GM12878 (cell line): ENCODE results near the gene MZT2B. TPM values are rescaled to one million over a fixed set of nuclear protein-coding genes. Genes with fewer than 3 reads are reported as not detected.
"Not testable (repeated sequence)": the region's sequence is repeated elsewhere in the genome, so short reads cannot be mapped to it uniquely, and the experiment has no call there.

ENCODE experiments used
- ATAC-seq: fragments of 200-7000 bp; cut with Tn5 transposase; 3 replicates; pipeline ENCODE4 v1.9.1; 2020; ENCODE audit warnings: mild to moderate bottlenecking, moderate library complexity
- BruUV-seq: library from RNA; stranded (reverse); fragments of 400-500 nt; replicated peaks from 2 replicates; lab custom pipeline; 2021; lab: Mats Ljungman, UMichigan
- CTCF ChIA-PET: fragments of 300-600 bp; sonication (Branson Sonifier 250); formaldehyde crosslinking; extraction: SDS; loops from one replicate; lab custom pipeline; 2021; ENCODE audit warnings: inconsistent platforms; lab: Yijun Ruan, JAX
- POLR2A ChIA-PET: fragments of 350-600 bp; formaldehyde crosslinking; extraction: SDS; loops from one replicate; lab custom pipeline; 2021; ENCODE audit warnings: inconsistent platforms; lab: Charles Lee
- RAD21 ChIA-PET: fragments of 300-600 bp; sonication (Branson Sonifier 250); formaldehyde crosslinking; loops from one replicate; lab custom pipeline; 2023; ENCODE audit warnings: antibody characterized with exemption; ENCODE audit not compliant: unreplicated experiment; lab: Charles Lee
- SMC1A ChIA-PET: fragments of 300-600 bp; sonication (Branson Sonifier 250); formaldehyde crosslinking; loops from one replicate; lab custom pipeline; 2023; ENCODE audit not compliant: unreplicated experiment, uncharacterized antibody; lab: Charles Lee
- DNase-seq: peaks from one replicate; pipeline ENCODE4 v3.0.0-alpha.2; 2011; ENCODE audit warnings: low read depth, low spot score
- FAIRE-seq: peaks from 3 replicates; lab custom pipeline; 2011; peaks lifted over from hg19 to GRCh38; lab: Jason Lieb, UNC
- H2AFZ ChIP-seq: 2 replicates; pipeline ENCODE4 v1.6.0; 2011; ENCODE audit warnings: low read depth, low read length, control low read depth; ENCODE audit not compliant: control insufficient read depth
- H3K27ac ChIP-seq: 2 replicates; pipeline ENCODE4 v1.5.1; 2011; ENCODE audit warnings: control low read depth; ENCODE audit not compliant: control insufficient read depth, insufficient read depth
- H3K27me3 ChIP-seq, 2 experiments: replicated peaks in 1 of 2; 2 replicates each; pipeline versions ENCODE4 v1.6.0 to v1.6.1; 2011; ENCODE audit warnings: low read length in 1 of 2; ENCODE audit not compliant: control insufficient read depth in 2 of 2, insufficient read depth in 2 of 2
- H3K36me3 ChIP-seq, 2 experiments: 2 replicates each; pipeline ENCODE4 v1.5.1; 2011; ENCODE audit warnings: low read length in 1 of 2; ENCODE audit not compliant: control insufficient read depth in 2 of 2, insufficient read depth in 2 of 2
- H3K4me1 ChIP-seq: 2 replicates; pipeline ENCODE4 v1.6.1; 2011; ENCODE audit warnings: mild to moderate bottlenecking, low read length, moderate library complexity, mixed read lengths; ENCODE audit not compliant: control insufficient read depth, insufficient read depth
- H3K4me2 ChIP-seq: 2 replicates; pipeline ENCODE4 v1.6.0; 2011; ENCODE audit warnings: control low read depth; ENCODE audit not compliant: control insufficient read depth, insufficient read depth
- H3K4me3 ChIP-seq: fragments of 200-600 bp; sonication (generic); 2 replicates; pipeline ENCODE4 v1.5.1; 2016
- H3K79me2 ChIP-seq: 2 replicates; pipeline ENCODE4 v1.6.0; 2011; ENCODE audit warnings: low read length; ENCODE audit not compliant: control insufficient read depth, insufficient read depth
- H3K9ac ChIP-seq: 2 replicates; pipeline ENCODE4 v1.8.0; 2011; ENCODE audit warnings: low read length, control low read depth, mixed read lengths; ENCODE audit not compliant: control insufficient read depth, insufficient read depth
- H3K9me3 ChIP-seq: replicated peaks from 3 replicates; pipeline ENCODE4 v1.5.1; 2011; ENCODE audit warnings: mild to moderate bottlenecking, low read length; ENCODE audit not compliant: control insufficient read depth, insufficient read depth
- H4K20me1 ChIP-seq: 2 replicates; pipeline ENCODE4 v1.6.0; 2011; ENCODE audit not compliant: control insufficient read depth, insufficient read depth
- CHD1 ChIP-seq: IDR thresholded peaks from 2 replicates; pipeline ENCODE4 v1.6.1; 2012; ENCODE audit warnings: low read depth, low read length, improper control_type of control experiment
- EED ChIP-seq: sonication (generic); IDR thresholded peaks from 2 replicates; pipeline ENCODE4 v1.6.1; 2016; ENCODE audit warnings: antibody characterized with exemption, low read depth
- HDGF ChIP-seq: fragments of 450-650 bp; IDR thresholded peaks from 2 replicates; pipeline ENCODE4 v1.6.1; 2016; ENCODE audit warnings: antibody characterized with exemption
- JUND ChIP-seq: IDR thresholded peaks from 2 replicates; pipeline ENCODE4 v1.6.1; 2012; ENCODE audit warnings: low read depth, mild to moderate bottlenecking, low read length, improper control_type of control experiment, moderate library complexity
- LARP7 ChIP-seq: fragments of 450-650 bp; IDR thresholded peaks from 2 replicates; pipeline ENCODE4 v1.6.1; 2017; ENCODE audit warnings: mild to moderate bottlenecking
- NR2C2 ChIP-seq: IDR thresholded peaks from 2 replicates; pipeline ENCODE4 v1.6.1; 2011; ENCODE audit warnings: borderline replicate concordance, low read depth; ENCODE audit not compliant: control insufficient read depth, insufficient read length
- RBBP5 ChIP-seq: fragments of 200-600 bp; sonication (generic); conservative IDR thresholded peaks from 2 replicates; pipeline ENCODE4 v1.6.1; 2016
- SREBF1 ChIP-seq: IDR thresholded peaks from 2 replicates; pipeline ENCODE4 v1.6.1; 2012; ENCODE audit warnings: mild to moderate bottlenecking, low read length
- SUZ12 ChIP-seq: fragments of 200-600 bp; sonication (generic); IDR thresholded peaks from one replicate; pipeline ENCODE4 v1.6.1; 2018; ENCODE audit warnings: antibody characterized with exemption, mild to moderate bottlenecking; ENCODE audit not compliant: unreplicated experiment
- ZBED1 ChIP-seq: IDR thresholded peaks from 2 replicates; pipeline ENCODE4 v1.6.1; 2016; ENCODE audit warnings: borderline replicate concordance
- ZNF24 ChIP-seq: fragments of 450-650 bp; IDR thresholded peaks from 2 replicates; pipeline ENCODE4 v1.6.1; 2017; ENCODE audit warnings: antibody characterized with exemption, mild to moderate bottlenecking
- WGBS: methylation state at CpG from one replicate; pipeline ENCODE4 v1.1.6; 2016; ENCODE audit warnings: low lambda C conversion rate; ENCODE audit not compliant: insufficient replicate concordance, insufficient coverage; ENCODE audit errors: missing lambda C conversion rate; 5-methylcytosine and 5-hydroxymethylcytosine counted together
- in situ Hi-C: fragments of 300-500 bp; cut with MboI; formaldehyde crosslinking; loops from 9 replicates; pipeline ENCODE4 v1.14.3; 2018; ENCODE audit warnings: mixed read lengths
- intact Hi-C: fragments of 100-400 bp; cut with micrococcal nuclease; formaldehyde crosslinking; loops from one replicate; pipeline ENCODE4 v1.14.2; 2022; ENCODE audit not compliant: unreplicated experiment
- polyA plus RNA-seq, 11 experiments: library from polyadenylated mRNA; depleted of rRNA in 4 of 11; unstranded in 6 of 11; stranded (reverse) in 5 of 11; fragments of >200 nt; fragmentation: Nextera tagmentation in 4 of 11; fragmentation: Illumina TruSeq in 1 of 11; extraction: Ambion mirVana in 4 of 11; extraction: Trizol in 1 of 11; gene quantifications; 1 replicate in 1 of 11; 2 replicates in 10 of 11; pipeline versions ENCODE4 v1.2.1 to v1.2.3, GENCODE V29; 2011 to 2016; ENCODE audit warnings: inconsistent platforms in 2 of 11, missing spikeins in 2 of 11, low read depth in 1 of 11
- total RNA-seq, 4 experiments: library from RNA; depleted of rRNA in 3 of 4; stranded (reverse); fragments of >200 nt in 3 of 4; fragmentation: Illumina TruSeq in 1 of 4; extraction: Trizol in 1 of 4; gene quantifications; 2 replicates each; pipeline versions ENCODE4 v1.2.1 to v1.2.3, GENCODE V29; 2013 to 2021
- TF ChIP-seq, protein P1 (sequence below): fragments of 150-350 bp; IDR thresholded peaks from 2 replicates; pipeline ENCODE4 v1.6.1; 2014; ENCODE audit warnings: mild to moderate bottlenecking, low read depth, low read length

MZT2B gene
- total and polyA plus RNA-seq, 10 of the 15 experiments (the other 5 are each of a cell fraction or from before 2014, with no cell fraction given) = 6.3 to 399 (median 198) TPM

DNA sequence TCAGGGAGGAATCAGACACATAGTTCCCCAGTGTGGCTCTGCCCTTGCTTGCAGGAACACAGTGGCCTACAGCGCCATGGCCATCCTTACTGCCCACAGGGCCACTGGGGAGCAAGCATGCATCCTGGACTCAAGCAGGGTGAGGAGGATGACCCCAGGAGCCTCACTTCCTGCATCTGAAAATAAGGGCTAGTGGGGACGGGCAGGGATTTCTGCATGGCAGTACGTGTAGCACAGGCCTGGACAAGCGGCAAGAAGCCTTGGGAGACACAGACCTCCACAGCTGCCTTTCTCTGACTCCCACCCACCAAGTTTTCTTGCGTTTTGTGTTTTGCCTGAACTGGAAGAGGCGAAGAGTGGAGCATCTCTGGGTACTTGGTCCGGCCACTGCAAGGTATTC is 19.6 kb upstream of the MZT2B start:
- BruUV-seq, H3K9me3 ChIP-seq, H3K4me3 ChIP-seq, H3K9ac ChIP-seq, H3K27me3 ChIP-seq, RAD21 ChIA-PET, CTCF ChIA-PET, H3K4me2 ChIP-seq, ATAC-seq, H4K20me1 ChIP-seq, H2AFZ ChIP-seq, H3K79me2 ChIP-seq, in situ Hi-C loops, intact Hi-C loops, FAIRE-seq, H3K27ac ChIP-seq, POLR2A ChIA-PET, DNase-seq, SMC1A ChIA-PET: not testable (repeated sequence)
- WGBS = 85% methylated on average over 6 of the region's 7 CpGs
- Histone ChIP-seq H3K4me1 (peaks cover 14% of the 10 kb centered on the region), H3K36me3 (peaks cover 7 to 13% of the 10 kb centered on the region in 2 experiments; a peak in 3 of 4 replicates)

DNA sequence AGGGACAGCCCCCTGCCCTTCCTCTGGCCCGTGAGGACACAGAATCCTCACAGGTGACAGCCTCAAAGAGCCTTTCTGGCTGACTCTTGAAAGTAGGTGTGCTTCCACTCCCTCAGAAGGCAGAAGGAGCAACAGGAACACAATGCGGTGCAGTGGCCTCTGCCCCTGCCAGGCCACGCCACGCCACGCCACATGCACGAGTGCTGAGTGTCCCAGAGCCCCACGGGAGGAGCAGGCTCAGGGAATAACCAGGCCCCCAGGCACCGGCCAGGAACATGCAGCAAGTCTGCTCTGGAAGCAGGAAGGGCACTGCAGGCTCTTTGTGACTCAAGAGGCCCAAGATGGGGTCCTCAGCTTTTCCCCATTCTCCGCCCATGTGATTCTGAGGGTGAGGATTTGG is 19.1 kb upstream of the MZT2B start:
- BruUV-seq = no TSS peak
- CTCF ChIA-PET = no interaction called here
- in situ Hi-C loops (no loop called here), intact Hi-C loops (no loop called here)
- FAIRE-seq (no peak), ATAC-seq (no peak), DNase-seq (no peak)
- SMC1A ChIA-PET = no interaction called here
- H3K27me3 ChIP-seq = no peaks in the 10 kb centered on the region
- peaks cover 9% of the 10 kb centered on the region for H3K4me1 ChIP-seq
- no peak overlapping the region for H3K27ac ChIP-seq
- no peaks in the 10 kb centered on the region for H4K20me1 ChIP-seq
- peaks cover 7 to 13% of the 10 kb centered on the region in 2 experiments; a peak in 3 of 4 replicates for H3K36me3 ChIP-seq
- TF ChIP-seq SREBF1 (no peak), ZBED1 (no peak), LARP7 (no peak), RBBP5 (no peak), SUZ12 (no peak), NR2C2 (no peak), ZNF24 (no peak), JUND (no peak), EED (no peak), CHD1 (no peak), HDGF (no peak)
- TF ChIP-seq, protein P1, sequence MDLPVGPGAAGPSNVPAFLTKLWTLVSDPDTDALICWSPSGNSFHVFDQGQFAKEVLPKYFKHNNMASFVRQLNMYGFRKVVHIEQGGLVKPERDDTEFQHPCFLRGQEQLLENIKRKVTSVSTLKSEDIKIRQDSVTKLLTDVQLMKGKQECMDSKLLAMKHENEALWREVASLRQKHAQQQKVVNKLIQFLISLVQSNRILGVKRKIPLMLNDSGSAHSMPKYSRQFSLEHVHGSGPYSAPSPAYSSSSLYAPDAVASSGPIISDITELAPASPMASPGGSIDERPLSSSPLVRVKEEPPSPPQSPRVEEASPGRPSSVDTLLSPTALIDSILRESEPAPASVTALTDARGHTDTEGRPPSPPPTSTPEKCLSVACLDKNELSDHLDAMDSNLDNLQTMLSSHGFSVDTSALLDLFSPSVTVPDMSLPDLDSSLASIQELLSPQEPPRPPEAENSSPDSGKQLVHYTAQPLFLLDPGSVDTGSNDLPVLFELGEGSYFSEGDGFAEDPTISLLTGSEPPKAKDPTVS = no peak
- H2AFZ ChIP-seq = no peak overlapping the region
- H3K9ac ChIP-seq = no peak overlapping the region
- H3K4me2 ChIP-seq = no peak overlapping the region
- H3K9me3 ChIP-seq = no peaks in the 10 kb centered on the region
- WGBS = 85% methylated on average over 7 of the region's 9 CpGs
- no peaks in the 10 kb centered on the region for H3K79me2 ChIP-seq
- H3K4me3 ChIP-seq = no peak overlapping the region
- POLR2A ChIA-PET = no interaction called here
- RAD21 ChIA-PET = no interaction called here
